HG03460 (cell line): ENCODE measurements around the gene ALG12.
A peak's percentile ranks its signal among the peaks of the same experiment; 100 is the strongest.
"Not testable (repeated sequence)": the region's sequence is repeated elsewhere in the genome, so short reads cannot be mapped to it uniquely, and the experiment has no call there.

Source experiments
- ATAC-seq: cut with Tn5 transposase; IDR thresholded peaks from one replicate; pipeline ENCODE4 v1.9.1; 2021; ENCODE audit not compliant: unreplicated experiment

Gene ALG12

DNA sequence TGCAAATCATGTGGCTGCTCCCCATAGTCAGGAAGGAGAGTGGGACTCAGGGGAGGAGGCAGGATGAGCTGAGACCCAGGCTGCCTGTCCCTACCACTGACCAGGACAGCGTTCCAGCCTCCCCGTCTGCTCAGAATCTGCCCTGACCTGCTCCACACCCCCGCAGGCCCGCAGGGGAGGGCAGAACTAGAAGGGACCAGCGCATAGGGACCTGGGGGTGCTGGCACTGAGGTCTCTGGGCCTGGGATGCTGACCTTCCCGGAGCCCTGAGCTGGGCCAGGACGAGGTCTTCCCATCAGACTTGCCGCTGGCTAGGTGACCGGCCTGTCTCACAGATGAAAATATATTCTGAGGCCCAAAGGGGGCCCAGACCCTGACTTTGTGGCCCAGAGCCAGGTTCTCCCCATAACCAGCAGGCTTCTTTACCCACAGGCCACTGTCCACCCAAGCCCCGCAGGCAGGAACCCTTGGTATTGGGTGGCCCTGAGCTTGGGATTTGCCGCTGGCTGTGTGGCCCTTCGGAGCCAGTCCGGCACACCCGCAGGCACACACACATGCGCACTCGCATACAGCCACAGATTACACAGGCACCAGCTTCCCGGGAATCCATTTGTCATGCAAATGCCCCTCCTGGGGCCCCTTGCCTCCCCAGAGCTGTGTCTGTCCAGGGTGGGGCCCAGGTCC is 28.5 kb upstream of the ALG12 start:
- no peak for ATAC-seq

DNA sequence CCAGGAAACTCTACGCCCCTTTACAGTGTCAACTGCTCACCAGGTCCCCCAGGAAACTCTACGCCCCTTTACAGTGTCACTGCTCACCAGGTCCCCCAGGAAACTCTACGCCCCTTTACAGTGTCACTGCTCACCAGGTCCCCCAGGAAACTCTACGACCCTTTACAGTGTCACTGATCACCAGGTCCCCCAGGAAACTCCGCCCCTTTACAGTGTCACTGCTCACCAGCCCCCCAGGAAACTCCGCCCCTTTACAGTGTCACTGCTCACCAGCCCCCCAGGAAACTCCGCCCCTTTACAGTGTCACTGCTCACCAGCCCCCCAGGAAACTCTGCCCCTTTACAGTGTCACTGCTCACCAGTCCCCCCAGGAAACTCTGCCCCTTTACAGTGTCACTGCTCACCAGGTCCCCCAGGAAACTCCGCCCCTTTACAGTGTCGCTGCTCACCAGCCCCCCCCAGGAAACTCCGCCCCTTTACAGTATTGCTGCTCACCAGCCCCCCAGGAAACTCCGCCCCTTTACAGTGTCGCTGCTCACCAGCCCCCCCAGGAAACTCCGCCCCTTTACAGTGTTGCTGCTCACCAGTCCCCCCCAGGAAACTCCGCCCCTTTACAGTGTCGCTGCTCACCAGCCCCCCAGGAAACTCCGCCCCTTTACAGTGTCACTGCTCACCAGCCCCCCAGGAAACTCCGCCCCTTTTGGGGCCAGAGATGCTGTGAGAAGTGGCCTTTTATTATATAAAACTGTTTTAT is 27.0 kb upstream of the ALG12 start:
- ATAC-seq: not testable (repeated sequence)

DNA sequence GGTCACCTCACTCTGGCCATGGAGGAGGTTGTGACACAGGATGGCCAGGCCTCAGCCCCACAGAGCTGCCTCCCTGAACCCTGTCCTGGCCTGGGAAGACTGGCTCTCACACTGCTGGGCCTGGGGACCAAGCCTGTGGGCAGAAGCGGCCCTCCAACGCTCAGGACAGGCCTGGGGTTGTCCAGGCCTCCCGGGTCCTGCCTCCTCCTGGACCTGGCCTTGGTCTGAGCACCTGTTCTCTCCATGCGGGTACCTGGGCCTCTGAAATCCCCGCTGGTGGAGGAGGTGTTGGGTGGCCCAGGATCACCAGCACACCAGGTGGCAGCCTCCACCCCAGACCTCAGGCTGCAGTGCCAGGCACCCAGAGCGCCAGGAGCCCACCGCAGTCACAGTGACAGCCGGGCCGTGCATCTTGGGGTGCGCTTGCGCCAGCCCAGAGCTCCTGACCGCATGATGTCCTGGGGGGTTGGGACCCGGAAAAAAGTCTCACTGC is 26.2 kb upstream of the ALG12 start:
- no peak for ATAC-seq

DNA sequence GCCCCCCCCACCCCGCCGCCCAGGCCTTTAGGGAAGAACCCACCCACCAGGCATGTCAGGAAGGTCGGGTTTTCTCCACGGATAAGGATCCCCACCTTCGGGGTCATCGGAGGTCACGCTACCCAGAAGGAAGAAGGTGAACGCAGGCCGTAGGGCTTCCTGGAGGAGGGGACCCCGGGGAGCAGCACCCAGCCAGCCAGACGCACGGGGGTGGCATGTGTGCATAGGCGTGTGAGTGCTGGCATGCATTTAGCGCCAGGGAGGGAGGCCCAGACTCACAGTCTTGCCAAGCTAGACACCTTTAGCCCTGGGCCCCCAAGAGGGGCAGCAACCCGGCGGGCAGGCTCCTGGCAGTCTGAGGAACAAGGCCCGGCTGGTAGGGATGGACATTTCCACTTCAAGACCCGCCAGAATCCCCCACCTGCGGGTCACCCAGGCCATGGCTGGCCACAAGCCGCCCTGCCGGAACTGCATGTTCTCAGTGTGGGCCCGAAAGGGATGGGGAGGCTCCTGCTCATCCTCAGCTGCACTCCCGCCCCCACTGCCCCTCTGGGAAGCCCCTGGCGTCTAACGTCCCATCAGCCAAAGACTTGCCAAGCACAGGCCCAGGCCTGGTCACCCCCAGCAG is 25.6 kb upstream of the ALG12 start:
- ATAC-seq: no peak

DNA sequence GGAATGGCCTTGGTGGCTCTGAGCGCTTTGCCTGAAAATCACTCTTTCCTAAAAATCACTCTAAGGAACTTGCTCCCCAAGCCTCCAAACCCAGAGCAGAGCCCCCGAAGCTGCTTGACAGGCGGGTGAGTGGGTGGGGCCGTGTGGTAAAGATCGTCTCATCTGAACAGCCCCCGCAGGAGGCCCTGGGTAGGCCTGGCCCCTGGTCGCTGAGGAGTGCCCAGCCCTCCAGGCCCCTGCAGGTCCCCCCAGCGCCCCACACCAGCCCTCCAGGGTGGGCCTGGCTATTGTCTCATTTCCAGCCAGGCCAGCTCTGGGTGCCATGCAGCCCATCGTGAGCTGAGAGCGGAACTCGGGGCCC is 25.1 kb upstream of the ALG12 start:
- ATAC-seq: no peak

DNA sequence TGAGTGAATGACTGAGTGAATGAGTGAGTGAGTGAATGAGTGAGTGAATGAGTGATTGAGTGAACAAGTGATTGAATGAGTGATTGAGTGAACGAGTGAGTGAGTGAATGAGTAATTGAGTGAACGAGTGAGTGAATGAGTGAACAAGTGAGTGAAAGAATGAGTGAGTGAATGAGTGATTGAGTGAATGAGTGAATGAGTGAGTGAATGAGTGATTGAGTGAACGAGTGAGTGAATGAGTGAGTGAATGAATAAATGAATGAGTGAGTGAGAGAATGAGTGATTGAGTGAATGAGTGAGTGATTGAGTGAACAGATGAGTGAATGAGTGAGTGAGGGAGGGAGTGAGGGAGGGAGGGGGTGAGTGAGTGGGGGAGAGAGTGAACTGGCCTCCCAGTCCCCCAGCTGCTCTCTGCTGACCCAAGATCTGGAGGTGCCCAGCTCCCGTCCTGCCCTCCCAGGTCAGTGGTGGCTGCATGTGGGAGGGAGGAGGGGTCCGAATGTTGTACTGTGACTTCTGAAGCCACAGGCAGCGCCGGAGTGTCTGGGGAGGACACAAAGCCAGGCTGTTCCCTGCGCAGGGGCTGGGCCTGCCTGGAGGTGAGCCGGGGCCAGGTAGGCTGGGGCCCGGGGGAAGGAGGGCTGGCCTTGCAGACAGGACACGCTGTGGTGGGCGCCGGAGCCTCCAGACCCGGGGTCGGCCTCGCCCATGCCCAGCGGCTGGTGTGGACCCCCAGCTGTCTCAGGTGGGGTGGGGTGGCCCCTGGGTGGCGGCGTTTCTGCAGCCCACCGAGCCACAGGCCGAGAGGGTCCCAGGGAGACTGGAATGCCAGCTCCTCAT is 24.5 kb upstream of the ALG12 start:
- ATAC-seq: no peak

DNA sequence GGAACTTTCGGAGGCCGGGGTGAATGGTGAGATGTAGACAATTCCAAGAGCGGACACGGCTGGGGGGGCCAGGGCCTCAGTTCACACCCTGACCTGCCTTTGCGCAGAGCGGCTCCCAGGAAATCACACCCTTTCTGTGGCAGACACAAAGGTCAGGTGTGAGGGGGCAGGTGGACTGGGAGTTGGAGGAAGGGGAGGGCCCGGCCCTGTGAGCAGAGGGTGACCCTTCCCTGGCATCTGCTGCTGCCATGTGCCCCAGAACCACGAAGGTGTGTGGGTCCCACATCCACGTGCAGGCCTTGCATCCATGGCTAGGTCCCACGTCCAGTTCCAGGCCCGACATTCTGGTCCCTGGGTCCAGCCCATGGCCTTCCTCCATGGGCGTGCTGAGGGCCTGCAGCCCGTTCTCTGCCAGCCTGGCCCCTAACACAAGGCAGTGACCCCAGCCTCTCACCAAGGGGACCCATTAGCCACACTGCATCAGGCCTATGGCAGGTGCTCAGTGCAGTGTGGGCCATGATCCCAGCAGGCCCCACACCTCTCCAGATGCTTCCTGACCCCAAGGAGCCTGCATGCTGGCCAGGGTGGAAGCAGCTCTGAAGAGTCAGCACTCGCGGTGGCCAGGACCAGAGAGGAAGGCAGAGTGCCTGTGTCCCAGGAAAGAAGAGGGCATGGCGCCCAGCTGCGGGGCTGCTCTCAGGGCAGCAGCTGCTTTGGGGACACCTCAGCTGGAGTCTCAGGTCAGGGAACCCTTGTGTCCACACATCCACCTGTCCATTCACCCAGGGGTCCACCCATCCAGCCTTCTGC is 23.5 kb upstream of the ALG12 start:
- no peak for ATAC-seq

DNA sequence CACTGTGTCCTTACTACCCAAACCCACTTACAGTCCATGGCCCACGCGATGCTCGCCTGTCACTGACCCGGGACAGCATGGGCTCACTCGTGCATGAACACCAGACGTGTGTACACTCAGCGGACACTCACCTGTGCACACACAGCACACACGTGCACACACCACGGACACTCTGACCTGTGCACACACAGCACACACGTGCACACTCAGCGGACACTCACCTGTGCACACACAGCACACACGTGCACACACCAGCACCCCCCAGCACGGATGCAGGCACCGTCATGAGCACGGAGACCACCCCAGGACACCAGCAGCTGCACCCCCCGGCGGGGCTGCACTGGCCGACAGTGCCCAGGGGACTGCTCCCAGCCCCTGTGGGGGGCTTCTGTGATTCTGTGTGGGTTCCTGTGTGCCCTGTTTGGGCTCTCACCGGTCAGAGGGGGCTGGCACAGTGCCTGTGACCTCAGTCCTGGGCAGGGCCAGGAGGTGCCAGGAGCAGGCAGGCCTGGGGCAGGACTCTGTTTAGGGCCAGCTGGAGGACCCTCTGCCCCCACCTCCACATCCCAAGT is 20.4 kb upstream of the ALG12 start:
- ATAC-seq: no peak

DNA sequence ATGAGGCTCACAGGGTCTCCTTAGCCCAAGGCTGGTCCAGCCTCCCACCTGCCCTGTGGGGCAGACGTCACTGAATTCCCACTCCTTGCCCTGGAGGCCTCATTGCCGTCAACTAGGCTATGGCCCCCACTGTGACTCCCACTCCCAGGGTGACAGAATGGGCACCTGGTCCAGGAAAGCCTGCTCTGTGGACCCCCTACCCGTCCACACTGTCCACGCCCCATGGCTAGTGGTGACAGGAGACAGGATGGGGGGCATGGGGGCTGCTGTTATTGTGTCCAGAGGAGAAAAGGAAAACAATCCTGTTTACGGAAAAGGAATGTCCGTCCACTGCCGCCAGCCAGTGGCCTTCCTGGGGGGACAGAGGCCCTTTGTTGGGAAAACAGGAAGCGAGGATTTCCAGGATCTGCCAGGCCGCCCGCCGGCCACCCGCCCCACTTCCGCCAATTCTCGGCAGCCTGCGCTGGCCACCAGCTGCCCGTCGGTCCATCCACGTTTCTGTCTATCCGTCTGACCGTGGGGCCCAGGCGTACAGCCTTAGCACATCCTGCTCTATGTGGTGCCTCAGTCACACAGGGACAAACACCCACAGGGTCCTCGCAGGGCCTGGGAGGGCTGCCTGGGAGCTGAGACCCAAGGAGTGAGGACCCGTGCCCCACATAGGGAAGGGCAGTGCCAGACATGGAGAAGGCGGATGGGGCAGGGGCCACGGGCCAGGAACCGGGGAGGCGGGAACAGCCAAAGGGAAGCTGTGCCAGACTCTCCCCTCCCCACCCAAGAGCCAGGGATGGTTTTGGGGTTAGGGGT is 19.7 kb upstream of the ALG12 start:
- ATAC-seq: no peak

DNA sequence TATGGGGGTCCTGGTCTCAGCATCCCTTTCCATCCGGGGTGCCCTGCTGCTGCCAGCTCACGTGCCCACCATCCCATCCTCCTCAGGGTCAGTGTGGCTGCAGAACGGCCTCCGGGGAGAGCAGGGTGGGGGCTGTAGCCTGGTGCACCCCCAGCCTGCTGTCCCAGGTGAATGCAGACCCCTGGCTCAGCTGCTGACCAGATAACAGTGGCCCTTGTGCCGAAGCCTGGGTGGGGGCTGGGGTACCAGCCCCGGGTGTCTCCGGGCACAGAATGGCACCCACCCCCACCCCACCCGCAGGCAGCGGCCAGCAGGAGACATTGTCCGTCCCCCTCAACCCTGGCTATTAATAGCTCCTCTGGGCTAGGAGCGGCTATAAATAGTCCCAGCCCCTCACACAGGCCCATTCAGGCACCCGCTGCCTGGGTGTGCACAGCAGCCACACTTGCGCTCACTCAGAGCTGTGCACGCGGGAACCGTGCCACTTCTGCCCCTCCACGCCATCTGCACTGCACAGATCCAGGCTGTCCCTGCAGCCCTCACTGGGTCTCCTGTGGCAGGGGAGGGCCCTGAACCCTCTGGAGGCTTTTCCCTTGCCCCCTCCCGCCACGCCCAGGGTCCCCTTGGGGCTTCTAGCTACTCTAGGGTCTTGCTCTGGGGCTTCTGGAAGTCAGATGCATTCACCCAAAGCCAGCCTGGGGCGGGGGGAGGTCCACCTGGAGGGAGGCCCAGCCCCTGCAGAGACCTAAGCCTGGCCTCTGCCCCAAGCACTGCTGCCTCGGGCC is 18.9 kb upstream of the ALG12 start:
- ATAC-seq: no peak

DNA sequence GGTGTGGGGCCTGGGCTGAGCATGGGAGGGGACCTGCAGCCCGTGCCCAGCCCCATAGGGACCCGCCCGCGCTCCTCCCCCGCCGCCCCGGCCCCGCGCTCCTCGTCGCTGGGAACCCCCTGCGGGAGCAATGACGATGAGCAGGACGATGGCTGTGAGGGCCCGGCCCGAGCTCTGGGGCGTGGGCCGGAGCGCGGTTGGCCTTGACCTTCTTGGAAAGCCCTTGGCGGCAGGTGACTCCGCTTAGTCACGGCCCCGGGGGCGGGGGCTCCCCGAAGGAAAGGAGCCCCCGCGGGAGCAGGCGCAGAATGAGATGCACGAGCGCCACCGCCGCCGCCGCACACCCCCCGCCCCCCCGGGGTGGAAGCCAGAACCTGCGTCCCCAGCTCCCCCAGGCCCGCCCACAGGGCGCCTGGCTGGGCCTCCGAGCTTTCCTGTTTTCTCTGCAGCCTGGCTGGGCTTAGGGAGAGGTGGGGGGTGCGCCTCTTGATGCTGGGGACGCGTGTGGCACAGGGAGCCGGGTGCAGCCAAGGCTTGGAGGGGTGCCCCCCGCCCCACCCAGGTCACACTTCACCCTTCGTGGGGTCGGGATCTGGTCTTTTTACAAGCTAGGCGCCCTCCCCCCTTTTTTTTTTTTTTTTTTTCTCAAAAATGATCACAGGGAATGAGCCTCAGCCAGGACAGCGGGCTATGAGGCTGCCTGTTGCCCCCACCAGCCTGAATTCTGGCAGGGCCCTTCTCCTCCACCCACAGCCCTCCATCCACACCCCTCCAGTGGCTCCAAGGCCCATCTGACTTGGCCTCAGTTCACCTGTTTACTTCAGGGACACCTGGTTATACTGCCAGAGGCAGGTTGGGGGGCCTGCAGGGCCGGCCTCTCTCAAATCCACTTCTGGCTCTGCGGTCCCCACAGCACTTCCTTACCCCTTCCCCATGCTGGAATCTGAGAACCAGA is 18.1 kb upstream of the ALG12 start:
- ATAC-seq: peak; percentile 54

DNA sequence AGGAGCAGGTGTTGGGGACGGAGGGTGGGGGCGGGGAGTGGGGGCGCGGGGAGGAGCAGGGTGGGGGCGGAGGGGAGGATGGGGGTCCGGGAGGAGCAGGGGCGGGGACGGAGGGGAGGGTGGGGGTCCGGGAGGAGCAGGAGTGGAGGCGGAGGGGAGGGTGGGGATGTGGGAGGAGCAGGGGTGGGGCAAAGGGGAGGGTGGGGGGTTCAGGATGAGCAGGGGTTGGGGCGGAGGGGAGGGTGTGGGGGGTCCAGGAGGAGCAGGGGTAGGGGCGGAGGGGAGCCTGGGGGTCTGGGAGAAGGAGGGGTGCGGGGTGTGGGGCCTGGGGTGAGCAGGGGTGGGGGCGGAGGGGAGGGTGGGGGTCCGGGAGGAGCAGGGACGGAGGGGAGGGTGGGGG is 17.3 kb upstream of the ALG12 start:
- no peak for ATAC-seq

DNA sequence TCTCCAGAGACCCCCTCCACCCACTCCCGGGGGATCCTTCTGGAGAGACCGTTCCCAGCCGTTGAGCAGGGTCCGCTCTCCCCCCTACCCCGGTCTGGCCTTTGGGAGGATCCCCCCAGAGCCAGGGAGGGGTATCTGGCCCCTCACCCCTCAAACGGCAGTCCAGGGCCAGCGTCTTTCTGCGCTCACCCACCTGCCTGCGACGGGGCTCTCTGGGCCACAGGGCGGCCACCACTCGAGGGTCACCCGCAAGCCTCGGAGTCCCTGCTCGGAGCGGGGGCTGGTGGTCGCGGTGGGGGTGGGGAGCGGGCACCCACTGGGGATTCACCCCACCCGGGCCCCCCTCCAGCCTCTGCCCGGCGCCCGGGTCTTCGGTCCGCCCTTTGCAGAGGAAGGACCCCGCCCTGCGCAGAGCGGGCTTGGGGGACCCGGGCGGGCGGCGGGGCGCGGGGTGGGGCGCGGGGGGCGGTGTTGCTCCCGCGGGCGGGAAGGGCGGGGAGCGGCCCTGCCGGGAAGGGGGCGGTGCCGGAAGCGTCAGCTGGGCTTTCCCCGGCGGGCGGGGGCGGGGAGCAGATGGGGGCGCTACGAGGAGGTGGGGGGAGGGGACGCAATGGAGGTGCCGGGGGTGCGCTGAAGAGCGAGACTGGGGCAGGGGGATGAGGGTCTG is 16.8 kb upstream of the ALG12 start:
- no peak for ATAC-seq

DNA sequence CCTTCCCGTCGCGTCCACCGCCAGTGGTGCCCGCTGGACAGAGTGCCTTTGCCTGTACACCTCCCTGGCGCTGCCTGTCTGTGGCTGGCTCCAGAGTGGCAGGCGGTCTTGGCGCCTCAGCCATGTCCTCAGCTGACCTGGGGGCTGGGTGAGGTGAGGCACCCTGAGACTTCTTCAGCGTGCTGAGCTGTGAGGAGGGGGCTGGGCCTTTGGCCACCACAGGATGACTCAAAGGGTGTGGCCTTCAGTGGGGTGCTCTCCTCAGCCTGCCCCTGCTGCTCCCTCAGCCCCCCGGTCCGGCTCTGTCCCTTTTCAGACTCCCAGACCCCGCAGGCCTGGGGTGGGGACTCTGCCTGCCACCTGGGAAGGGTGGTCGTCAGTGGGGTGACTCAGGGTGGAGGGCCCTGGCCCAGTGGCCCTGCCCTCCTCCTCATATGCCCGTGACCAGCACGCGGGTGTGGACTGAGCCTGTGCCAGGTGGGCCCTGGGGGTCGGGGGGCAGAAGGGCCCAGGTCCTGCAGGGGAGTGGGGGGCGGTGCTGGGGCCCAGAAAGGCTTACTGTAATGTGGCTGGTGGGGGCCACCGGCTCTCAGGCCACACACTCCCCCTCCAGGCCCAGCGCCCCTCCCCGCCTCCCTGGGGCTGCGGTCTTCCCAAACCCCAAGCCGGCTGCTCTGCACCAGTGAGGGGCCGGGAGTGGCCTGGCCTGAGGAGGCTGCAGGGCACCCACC is 16.1 kb upstream of the ALG12 start:
- no peak for ATAC-seq

DNA sequence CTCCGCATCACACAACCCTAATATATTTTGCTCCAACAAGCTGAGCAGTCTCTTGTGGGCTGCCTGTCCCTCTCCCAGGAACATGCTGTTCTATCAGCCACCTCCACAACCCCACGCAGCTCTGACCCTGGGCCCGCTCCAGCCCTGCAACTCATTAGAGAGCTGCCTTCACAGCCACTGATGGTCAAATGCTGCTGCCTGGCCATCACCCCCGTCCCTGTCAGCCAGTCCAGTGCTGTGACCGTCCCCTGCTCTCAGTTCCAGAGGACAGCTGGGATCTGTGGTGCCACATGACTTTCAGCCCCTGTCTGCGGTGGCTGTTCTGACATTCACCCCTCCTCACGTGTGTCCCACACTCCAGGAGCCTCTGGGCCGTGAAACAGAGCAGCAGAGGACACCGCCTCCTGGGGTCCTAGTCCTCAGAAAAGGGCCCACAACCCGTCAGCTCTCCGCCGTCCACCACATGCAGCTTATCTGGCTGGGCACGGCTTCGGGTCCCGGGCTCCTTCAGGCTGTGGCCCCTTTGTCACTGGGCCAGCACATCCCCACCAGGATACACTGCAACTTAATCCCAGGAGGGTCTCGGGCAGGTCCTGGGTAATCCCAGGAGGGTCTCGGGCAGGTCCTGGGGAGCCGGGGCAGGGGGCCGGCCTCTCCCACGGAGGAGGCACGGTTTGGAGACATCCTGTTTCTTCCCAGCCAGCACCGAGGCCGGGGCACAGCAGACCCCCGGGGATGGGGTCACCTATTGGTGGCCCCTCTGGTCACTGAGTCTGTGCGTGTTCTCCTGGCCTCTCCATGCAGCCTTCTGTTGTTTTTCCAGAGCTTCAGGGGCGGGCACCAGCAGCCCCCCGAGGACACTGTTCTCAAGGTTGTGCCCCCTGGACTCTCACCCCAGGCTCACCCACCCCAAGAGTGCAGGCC is 15.3 kb upstream of the ALG12 start:
- no peak for ATAC-seq
